BJ (cell line): ENCODE results near the gene DPEP1. TPM values are rescaled to one million over a fixed set of nuclear protein-coding genes. Genes with fewer than 3 reads are reported as not detected.

Experiments
- CTCF ChIA-PET: fragments of 350-600 bp; formaldehyde crosslinking; extraction: SDS; loops from one replicate; lab custom pipeline; 2021; ENCODE audit warnings: antibody characterized with exemption, inconsistent platforms; lab: Yijun Ruan, JAX
- POLR2A ChIA-PET: fragments of 300-600 bp; sonication (Branson Sonifier 250); formaldehyde crosslinking; extraction: SDS; loops from one replicate; lab custom pipeline; 2021; ENCODE audit warnings: antibody characterized with exemption; lab: Charles Lee
- DNase-seq: peaks from one replicate; pipeline ENCODE4 v3.0.0-alpha.2; 2011; ENCODE audit warnings: low read depth
- H3K27me3 ChIP-seq: 2 replicates; pipeline ENCODE4 v1.6.0; 2011; ENCODE audit warnings: low read length; ENCODE audit not compliant: control insufficient read depth, insufficient read depth
- H3K36me3 ChIP-seq: 2 replicates; pipeline ENCODE4 v1.5.1; 2011; ENCODE audit warnings: low read length; ENCODE audit not compliant: control insufficient read depth, insufficient read depth
- H3K4me3 ChIP-seq: 2 replicates; pipeline ENCODE4 v1.5.1; 2011; ENCODE audit warnings: low read depth, mild to moderate bottlenecking, control low read depth, low read length
- polyA plus RNA-seq: library from polyadenylated mRNA; depleted of rRNA; stranded (reverse); fragments of >200 nt; gene quantifications from 2 replicates; pipeline ENCODE4 v1.2.3, GENCODE V29; 2011; rRNA removed
- TF ChIP-seq, protein P1 (sequence below): IDR thresholded peaks from 2 replicates; pipeline ENCODE4 v1.5.1; 2011; ENCODE audit warnings: low read depth, mild to moderate bottlenecking, control low read depth, inconsistent platforms, low read length, moderate library complexity; ENCODE audit not compliant: insufficient read depth

DPEP1 gene
- polyA plus RNA-seq, 1 experiment, result not detected

DNA sequence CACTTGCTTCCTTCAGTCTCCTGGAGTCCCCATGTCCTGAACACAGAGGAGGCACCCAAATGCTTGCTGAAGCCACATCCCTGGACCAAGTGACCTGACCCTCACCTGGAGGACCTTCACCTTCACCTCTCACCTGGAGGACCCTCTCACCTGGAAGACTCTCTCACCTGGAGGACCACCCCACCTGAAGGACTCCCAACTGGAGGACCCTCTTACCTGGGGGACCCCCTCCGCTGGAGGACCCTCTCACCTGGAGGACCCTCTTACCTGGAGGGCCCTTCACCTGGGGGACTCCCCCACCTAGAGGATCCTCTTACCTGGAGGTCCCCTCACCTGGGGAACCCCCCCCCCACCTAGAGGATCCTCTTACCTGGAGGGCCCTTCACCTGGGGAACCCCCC lies 72.5 kb downstream of the DPEP1 start:
- POLR2A ChIA-PET, result interaction anchor here (0.6 kb wide), 1 partner anchor 237 kb away, joined by 9 read pairs; no protein-coding TSS in a partner anchor
- CTCF ChIA-PET, result interaction anchor here (0.7 to 1.4 kb wide), 2 partner anchors 14 to 20 kb away, joined by 4 to 8 read pairs; no protein-coding TSS in a partner anchor

DNA sequence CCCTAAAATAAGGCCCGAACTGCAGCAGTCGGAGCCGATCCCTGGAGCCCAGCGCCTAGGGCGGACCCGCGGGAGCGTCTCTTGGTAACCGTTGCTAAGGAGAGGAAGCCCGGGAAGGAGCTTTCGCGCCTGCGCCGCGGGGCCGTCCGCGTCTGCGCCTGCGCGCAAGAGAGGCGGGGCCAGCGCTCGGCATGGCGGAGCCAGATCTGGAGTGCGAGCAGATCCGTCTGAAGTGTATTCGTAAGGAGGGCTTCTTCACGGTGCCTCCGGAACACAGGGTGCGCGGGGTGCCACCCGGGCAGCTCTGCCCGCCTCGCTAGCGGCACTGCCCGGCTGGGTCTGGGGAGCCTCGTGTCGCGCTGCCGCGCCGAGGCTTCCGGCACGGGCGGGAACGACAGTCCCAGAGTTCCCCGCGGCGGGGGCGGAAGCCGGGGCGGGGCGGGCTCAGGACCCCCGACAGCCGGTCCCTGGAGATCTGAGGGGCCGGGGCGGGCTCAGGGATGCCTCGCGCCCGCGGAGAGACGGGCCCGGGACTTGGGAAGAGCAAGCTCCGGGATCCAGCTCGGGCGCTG lies 73.2 kb downstream of the DPEP1 start, which contains the start of gene CDK10:
TSS of gene CDK10 (plus strand) at position 170 of the 572 bp plus-strand sequence. CDS start at position 192, 22 bp downstream.
- Histone ChIP-seq H3K36me3 (peaks cover 9% of the 10 kb centered on the region), H3K27me3 (no peaks in the 10 kb centered on the region), H3K4me3 (peak within 1 kb of the TSS; percentile 94)
- peak; percentile 25 for DNase-seq
- TF ChIP-seq, protein P1, sequence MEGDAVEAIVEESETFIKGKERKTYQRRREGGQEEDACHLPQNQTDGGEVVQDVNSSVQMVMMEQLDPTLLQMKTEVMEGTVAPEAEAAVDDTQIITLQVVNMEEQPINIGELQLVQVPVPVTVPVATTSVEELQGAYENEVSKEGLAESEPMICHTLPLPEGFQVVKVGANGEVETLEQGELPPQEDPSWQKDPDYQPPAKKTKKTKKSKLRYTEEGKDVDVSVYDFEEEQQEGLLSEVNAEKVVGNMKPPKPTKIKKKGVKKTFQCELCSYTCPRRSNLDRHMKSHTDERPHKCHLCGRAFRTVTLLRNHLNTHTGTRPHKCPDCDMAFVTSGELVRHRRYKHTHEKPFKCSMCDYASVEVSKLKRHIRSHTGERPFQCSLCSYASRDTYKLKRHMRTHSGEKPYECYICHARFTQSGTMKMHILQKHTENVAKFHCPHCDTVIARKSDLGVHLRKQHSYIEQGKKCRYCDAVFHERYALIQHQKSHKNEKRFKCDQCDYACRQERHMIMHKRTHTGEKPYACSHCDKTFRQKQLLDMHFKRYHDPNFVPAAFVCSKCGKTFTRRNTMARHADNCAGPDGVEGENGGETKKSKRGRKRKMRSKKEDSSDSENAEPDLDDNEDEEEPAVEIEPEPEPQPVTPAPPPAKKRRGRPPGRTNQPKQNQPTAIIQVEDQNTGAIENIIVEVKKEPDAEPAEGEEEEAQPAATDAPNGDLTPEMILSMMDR, result no peak
- ChIA-PET POLR2A (interaction anchor here (0.6 kb wide), 2 partner anchors 124 to 236 kb away, joined by 3 to 9 read pairs; no protein-coding TSS in a partner anchor), CTCF (interaction anchor here (0.7 to 1.4 kb wide), 2 partner anchors 13 to 20 kb away, joined by 4 to 8 read pairs; no protein-coding TSS in a partner anchor)

More for the DNA sequence above, 72.5 kb downstream of the DPEP1 start:
- no peak overlapping the region; the same call in 1 of the 2 replicates for H3K4me3 ChIP-seq
- H3K36me3 ChIP-seq, result peaks cover 3% of the 10 kb centered on the region
- no peaks in the 10 kb centered on the region for H3K27me3 ChIP-seq
- DNase-seq, result no peak
- TF ChIP-seq, protein P1, result no peak

DNA sequence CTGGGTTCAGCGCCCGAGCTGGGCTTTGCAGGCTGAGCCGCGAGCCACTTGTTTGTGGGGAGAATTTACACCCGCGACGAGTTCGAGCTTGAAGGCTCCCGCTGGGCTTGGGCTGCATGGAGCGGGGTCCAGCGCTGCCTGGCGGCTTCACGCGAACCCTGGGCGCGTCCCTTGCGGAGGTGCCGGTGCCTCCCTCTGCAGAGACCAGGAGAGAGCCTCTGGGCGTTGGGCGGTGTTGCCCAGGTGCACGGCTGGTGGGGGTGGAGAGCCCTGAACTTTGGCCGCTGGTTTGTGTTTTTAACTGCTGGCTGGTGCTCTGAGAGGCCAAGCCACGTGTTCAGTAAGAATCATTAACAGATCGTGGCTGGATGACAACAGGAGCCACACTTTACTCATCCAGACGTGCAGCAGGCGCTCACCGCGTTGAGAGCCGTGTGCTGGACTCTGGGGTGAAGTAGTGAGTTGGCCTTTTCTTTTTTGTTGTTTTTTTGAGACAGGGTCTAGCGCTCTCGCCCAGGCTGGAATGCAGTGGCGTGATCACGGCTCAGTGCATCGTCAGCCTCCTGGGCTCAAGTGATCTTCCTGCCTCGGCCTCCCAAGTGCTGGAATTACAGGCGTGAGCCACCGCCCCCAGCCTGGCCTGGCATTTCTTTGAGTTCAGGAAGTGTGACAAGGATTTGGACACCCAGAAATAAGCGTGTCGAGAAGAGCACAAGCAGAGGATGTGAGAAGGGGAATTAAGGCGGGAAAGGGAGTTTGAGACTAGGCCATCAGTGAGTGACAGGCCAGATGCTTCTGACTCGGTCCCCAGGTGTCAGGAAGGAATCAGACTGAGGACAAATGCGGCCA lies 73.9 kb downstream of the DPEP1 start:
- peak overlapping the region; percentile 94 for H3K4me3 ChIP-seq
- DNase-seq, result peak; percentile 3
- POLR2A ChIA-PET, result interaction anchor here (0.6 kb wide), 1 partner anchor 125 kb away, joined by 3 read pairs; no protein-coding TSS in a partner anchor
- CTCF ChIA-PET, result interaction anchor here (1.4 kb wide), 1 partner anchor 19 kb away, joined by 4 read pairs; no protein-coding TSS in a partner anchor
- peaks cover 15% of the 10 kb centered on the region for H3K36me3 ChIP-seq
- H3K27me3 ChIP-seq, result no peaks in the 10 kb centered on the region
- TF ChIP-seq, protein P1, result no peak

Other genes with a start within 250 kb of the DPEP1 start
- gene ANKRD11, start 123.1 kb upstream of the DPEP1 start, polyA plus RNA-seq, result 44.1 and 61.8 TPM in 2 replicates
- 36.3 and 45.0 TPM in 2 replicates for gene SPG7, start 105.2 kb upstream of the DPEP1 start, polyA plus RNA-seq
- 4,141 and 4,466 TPM in 2 replicates for gene RPL13, start 53.0 kb upstream of the DPEP1 start, polyA plus RNA-seq
- gene CPNE7, start 37.9 kb upstream of the DPEP1 start, polyA plus RNA-seq, result 4.2 and 7.1 TPM in 2 replicates
- gene CHMP1A, start 44.1 kb downstream of the DPEP1 start, polyA plus RNA-seq, result 58.5 and 105 TPM in 2 replicates
- 2.6 TPM in 2 replicates for gene SPATA33, start 44.2 kb downstream of the DPEP1 start, polyA plus RNA-seq
- 31.5 and 56.0 TPM in 2 replicates for gene CDK10, start 73.0 kb downstream of the DPEP1 start, polyA plus RNA-seq
- 2.8 and 5.3 TPM in 2 replicates for gene SPATA2L, start 88.1 kb downstream of the DPEP1 start, polyA plus RNA-seq
- gene VPS9D1, start 107.3 kb downstream of the DPEP1 start, polyA plus RNA-seq, result 8.3 and 15.6 TPM in 2 replicates
- 5.6 and 8.5 TPM in 2 replicates for gene ZNF276, start 107.9 kb downstream of the DPEP1 start, polyA plus RNA-seq
- gene FANCA, start 203.0 kb downstream of the DPEP1 start, polyA plus RNA-seq, result 8.9 and 13.4 TPM in 2 replicates
- gene SPIRE2, start 214.8 kb downstream of the DPEP1 start, polyA plus RNA-seq, result 2.2 and 2.3 TPM in 2 replicates